ENCODE results near the gene HS6ST2.

- TF ChIP-seq USF1 (CRISPR knock-in tag; IDR thresholded peaks at IDR 0.05) (no peak), ELF4 (CRISPR knock-in tag; IDR thresholded peaks at IDR 0.05; ENCODE audit: low read depth) (no peak), IRF1 (CRISPR knock-in tag; IDR thresholded peaks at IDR 0.05) (no peak), ATF6 (CRISPR knock-in tag; IDR thresholded peaks at IDR 0.05) (no peak), CTCF (IDR thresholded peaks at IDR 0.05) (no peak), AR (CRISPR knock-in tag; IDR thresholded peaks at IDR 0.05) (no peak), ZNF512 (CRISPR knock-in tag; IDR thresholded peaks at IDR 0.05; ENCODE audit: borderline replicate concordance) (no peak), IRF2 (CRISPR knock-in tag; IDR thresholded peaks at IDR 0.05; ENCODE audit: borderline replicate concordance, low read depth) (no peak), USF2 (CRISPR knock-in tag; IDR thresholded peaks at IDR 0.05) (no peak), ATF2 (CRISPR knock-in tag; IDR thresholded peaks at IDR 0.05; ENCODE audit: borderline replicate concordance, low read depth) (no peak), FOXK1 (CRISPR knock-in tag; IDR thresholded peaks at IDR 0.05) (no peak), MAX (CRISPR knock-in tag; IDR thresholded peaks at IDR 0.05) (no peak), SOX15 (CRISPR knock-in tag; IDR thresholded peaks at IDR 0.05) (no peak), SP1 (CRISPR knock-in tag; conservative IDR thresholded peaks at IDR 0.05) (no peak)
Observed at GRCh38 chrX:132855780-132856341, 102.6 kb downstream of the HS6ST2 start.

Measured in WTC11 (cell line).